ENCODE measurements around the gene WDR43.

The WDR43 gene

GRCh38 chr2:28930205-28930604 is 35.7 kb downstream of the WDR43 start:
- H3K4me3 ChIP-seq (ENCODE audit: low read depth, low read length) = no peak overlapping the region
- DNase-seq (ENCODE audit: low read depth) = no peak
- no peak for TF ChIP-seq CTCF (IDR thresholded peaks at IDR 0.05; ENCODE audit: insufficient read depth, low read depth, low read length, missing control alignments)

- TF ChIP-seq CTCF (IDR thresholded peaks at IDR 0.05; ENCODE audit: insufficient read depth, low read depth, low read length, missing control alignments) = no peak
- H3K4me3 ChIP-seq (ENCODE audit: low read depth, low read length) = no peak overlapping the region
- no peak for DNase-seq (ENCODE audit: low read depth)
Measured at GRCh38 chr2:28934769-28935168, 40.3 kb downstream of the WDR43 start.

- no peak for TF ChIP-seq CTCF (IDR thresholded peaks at IDR 0.05; ENCODE audit: insufficient read depth, low read depth, low read length, missing control alignments)
- DNase-seq (ENCODE audit: low read depth) = no peak
- H3K4me3 ChIP-seq (ENCODE audit: low read depth, low read length) = no peak overlapping the region
Measured at GRCh38 chr2:28941008-28941407, 46.5 kb downstream of the WDR43 start.

- no peak overlapping the region for H3K4me3 ChIP-seq (ENCODE audit: low read depth, low read length)
- no peak for TF ChIP-seq CTCF (IDR thresholded peaks at IDR 0.05; ENCODE audit: insufficient read depth, low read depth, low read length, missing control alignments)
- DNase-seq (ENCODE audit: low read depth) = no peak
Measured at GRCh38 chr2:28944535-28945248, 50.2 kb downstream of the WDR43 start.

- no peak for DNase-seq (ENCODE audit: low read depth)
- no peak overlapping the region for H3K4me3 ChIP-seq (ENCODE audit: low read depth, low read length)
- no peak for TF ChIP-seq CTCF (IDR thresholded peaks at IDR 0.05; ENCODE audit: insufficient read depth, low read depth, low read length, missing control alignments)
Measured at GRCh38 chr2:28948160-28948559, 53.7 kb downstream of the WDR43 start.

GRCh38 chr2:28949190-28949589 is 54.7 kb downstream of the WDR43 start:
- no peak for DNase-seq (ENCODE audit: low read depth)
- TF ChIP-seq CTCF (IDR thresholded peaks at IDR 0.05; ENCODE audit: insufficient read depth, low read depth, low read length, missing control alignments) = no peak
- no peak overlapping the region for H3K4me3 ChIP-seq (ENCODE audit: low read depth, low read length)
